Hepatocyte (in vitro differentiated cells): ENCODE results near the gene SLC9A1. TPM values are rescaled to one million over a fixed set of nuclear protein-coding genes. Genes with fewer than 3 reads are reported as not detected.

Experiments used
- DNase-seq: peaks from one replicate; pipeline ENCODE4 v3.0.0-alpha.2; 2016; ENCODE audit warnings: low spot score
- H2AFZ ChIP-seq: fragments of 200-600 bp; sonication (generic); 2 replicates; pipeline ENCODE4 v1.6.0; 2016; ENCODE audit warnings: antibody characterized with exemption, mild to moderate bottlenecking
- H3K27ac ChIP-seq: fragments of 200-600 bp; sonication (generic); 2 replicates; pipeline ENCODE4 v1.5.1; 2016; ENCODE audit warnings: mild to moderate bottlenecking
- H3K27me3 ChIP-seq: fragments of 200-600 bp; sonication (generic); 2 replicates; pipeline ENCODE4 v1.6.1; 2016
- H3K36me3 ChIP-seq: fragments of 200-600 bp; sonication (generic); replicated peaks from 2 replicates; pipeline ENCODE4 v1.5.1; 2016; ENCODE audit warnings: low read depth; ENCODE audit not compliant: insufficient read depth
- H3K4me1 ChIP-seq: fragments of 200-600 bp; sonication (generic); 2 replicates; pipeline ENCODE4 v1.5.1; 2016; ENCODE audit warnings: mild to moderate bottlenecking, moderate library complexity; ENCODE audit not compliant: insufficient read depth
- H3K4me2 ChIP-seq: fragments of 200-600 bp; sonication (generic); 2 replicates; pipeline ENCODE4 v1.6.0; 2016
- H3K4me3 ChIP-seq: fragments of 200-600 bp; sonication (generic); 2 replicates; pipeline ENCODE4 v1.5.1; 2016; ENCODE audit warnings: mild to moderate bottlenecking
- H3K79me2 ChIP-seq: fragments of 200-600 bp; sonication (generic); 2 replicates; pipeline ENCODE4 v1.6.0; 2017; ENCODE audit warnings: mild to moderate bottlenecking
- H3K9me2 ChIP-seq: fragments of 200-600 bp; sonication (generic); replicated peaks from 2 replicates; pipeline ENCODE4 v1.6.0; 2017; ENCODE audit warnings: mild to moderate bottlenecking; ENCODE audit not compliant: insufficient read depth
- H3K9me3 ChIP-seq: fragments of 200-600 bp; sonication (generic); 2 replicates; pipeline ENCODE4 v1.5.1; 2016; ENCODE audit warnings: low read depth, mild to moderate bottlenecking
- H4K20me1 ChIP-seq: fragments of 200-600 bp; sonication (generic); 2 replicates; pipeline ENCODE4 v1.6.0; 2016; ENCODE audit warnings: mild to moderate bottlenecking; ENCODE audit not compliant: insufficient read depth, poor library complexity, severe bottlenecking
- CTCF ChIP-seq: fragments of 200-600 bp; sonication (generic); IDR thresholded peaks from 2 replicates; pipeline ENCODE4 v1.5.1; 2016; ENCODE audit warnings: antibody characterized with exemption, mild to moderate bottlenecking; ENCODE audit not compliant: poor library complexity
- EZH2 ChIP-seq: fragments of 200-600 bp; sonication (generic); IDR thresholded peaks from 2 replicates; pipeline ENCODE4 v1.6.1; 2016; ENCODE audit warnings: antibody characterized with exemption, mild to moderate bottlenecking, borderline replicate concordance
- EZH2phosphoT487 ChIP-seq: fragments of 200-600 bp; sonication (generic); IDR thresholded peaks from one replicate; pipeline ENCODE4 v1.6.1; 2018; ENCODE audit warnings: antibody characterized with exemption, mild to moderate bottlenecking, low read depth, moderate library complexity; ENCODE audit not compliant: unreplicated experiment, severe bottlenecking
- WGBS: methylation state at CpG from one replicate; pipeline ENCODE4 v1.1.6; 2016; ENCODE audit warnings: low lambda C conversion rate; ENCODE audit errors: missing lambda C conversion rate; 5-methylcytosine and 5-hydroxymethylcytosine counted together
- polyA plus RNA-seq: library from polyadenylated mRNA; unstranded; fragments of >200 nt; fragmentation: Nextera tagmentation; extraction: Ambion mirVana; gene quantifications from 2 replicates; pipeline ENCODE4 v1.2.1, GENCODE V29; 2016
- total RNA-seq: library from RNA; depleted of rRNA; stranded (reverse); fragments of >200 nt; gene quantifications from 2 replicates; pipeline ENCODE4 v1.2.3, GENCODE V29; 2014

The SLC9A1 gene
- total and polyA plus RNA-seq, 2 experiments from 2014 or later, result 13.3 to 31.3 TPM

GRCh38 chr1:27162090-27162489 is 7.2 kb upstream of the SLC9A1 start:
- H4K20me1 ChIP-seq, result no peaks in the 10 kb centered on the region
- WGBS, result 98% methylated on average over 4 of the region's 4 CpGs
- DNase-seq, result no peak
- no peaks in the 10 kb centered on the region for H3K36me3 ChIP-seq
- H3K4me1 ChIP-seq, result no peaks in the 10 kb centered on the region
- no peaks in the 10 kb centered on the region for H3K9me2 ChIP-seq
- no peak overlapping the region for H3K4me2 ChIP-seq
- H2AFZ ChIP-seq, result no peak overlapping the region
- H3K27ac ChIP-seq, result peak overlapping the region; percentile 70
- TF ChIP-seq CTCF (no peak), EZH2phosphoT487 (no peak), EZH2 (no peak)
- no peak overlapping the region for H3K4me3 ChIP-seq
- H3K9me3 ChIP-seq, result no peaks in the 10 kb centered on the region
- H3K79me2 ChIP-seq, result no peaks in the 10 kb centered on the region
- no peaks in the 10 kb centered on the region for H3K27me3 ChIP-seq

GRCh38 chr1:27161594-27161993 is 6.7 kb upstream of the SLC9A1 start:
- H3K4me1 ChIP-seq, result no peaks in the 10 kb centered on the region
- H3K4me2 ChIP-seq, result no peak overlapping the region
- no peaks in the 10 kb centered on the region for H3K36me3 ChIP-seq
- DNase-seq, result peak; percentile 43
- WGBS, result 82% methylated on average over 5 of the region's 5 CpGs
- peak overlapping the region; percentile 79 for H3K27ac ChIP-seq
- no peak for TF ChIP-seq EZH2phosphoT487
- TF ChIP-seq EZH2, result no peak
- no peak for TF ChIP-seq CTCF
- H3K79me2 ChIP-seq, result no peaks in the 10 kb centered on the region
- no peaks in the 10 kb centered on the region for H4K20me1 ChIP-seq
- H3K27me3 ChIP-seq, result no peaks in the 10 kb centered on the region
- no peak overlapping the region for H2AFZ ChIP-seq
- no peak overlapping the region for H3K4me3 ChIP-seq
- H3K9me2 ChIP-seq, result no peaks in the 10 kb centered on the region
- no peaks in the 10 kb centered on the region for H3K9me3 ChIP-seq

- H3K27me3 ChIP-seq, result no peaks in the 10 kb centered on the region
- H3K9me2 ChIP-seq, result no peaks in the 10 kb centered on the region
- no peak overlapping the region for H3K4me3 ChIP-seq
- H3K79me2 ChIP-seq, result peaks cover 25% of the 10 kb centered on the region
- WGBS, result 86% methylated on average over 3 of the region's 3 CpGs
- H3K27ac ChIP-seq, result no peak overlapping the region
- H3K4me2 ChIP-seq, result no peak overlapping the region
- H3K9me3 ChIP-seq, result no peaks in the 10 kb centered on the region
- TF ChIP-seq CTCF, result no peak
- peaks cover 24% of the 10 kb centered on the region for H3K4me1 ChIP-seq
- peaks cover 3% of the 10 kb centered on the region for H4K20me1 ChIP-seq
- no peak overlapping the region for H2AFZ ChIP-seq
- no peak for DNase-seq
- no peaks in the 10 kb centered on the region for H3K36me3 ChIP-seq
These were observed 2.3 kb upstream of the SLC9A1 start for GRCh38 chr1:27157194-27157593.

- Histone ChIP-seq H3K79me2 (peaks cover 52% of the 10 kb centered on the region), H3K9me3 (no peaks in the 10 kb centered on the region), H3K4me2 (peak overlapping the region; percentile 92), H2AFZ (peak overlapping the region; percentile 46), H4K20me1 (peaks cover 7% of the 10 kb centered on the region), H3K27me3 (no peaks in the 10 kb centered on the region), H3K27ac (peak overlapping the region; percentile 82), H3K4me1 (peaks cover 36% of the 10 kb centered on the region), H3K4me3 (peak overlapping the region; percentile 66), H3K9me2 (no peaks in the 10 kb centered on the region), H3K36me3 (no peaks in the 10 kb centered on the region)
- no peak for TF ChIP-seq EZH2
- no peak for TF ChIP-seq EZH2phosphoT487
- TF ChIP-seq CTCF, result no peak
- DNase-seq, result no peak
- WGBS, result 30% methylated on average over 10 of the region's 20 CpGs
These were observed 395 bp downstream of the SLC9A1 start for GRCh38 chr1:27154469-27154990.
